ENCODE measurements around the gene SMIM44. TPM values are rescaled to one million over a fixed set of nuclear protein-coding genes. Genes with fewer than 3 reads are reported as not detected.
"Not testable (repeated sequence)": the region's sequence is repeated elsewhere in the genome, so short reads cannot be mapped to it uniquely, and the experiment has no call there.

The SMIM44 gene
- total RNA-seq, 3 donors from 2014 or later: not detected

DNA sequence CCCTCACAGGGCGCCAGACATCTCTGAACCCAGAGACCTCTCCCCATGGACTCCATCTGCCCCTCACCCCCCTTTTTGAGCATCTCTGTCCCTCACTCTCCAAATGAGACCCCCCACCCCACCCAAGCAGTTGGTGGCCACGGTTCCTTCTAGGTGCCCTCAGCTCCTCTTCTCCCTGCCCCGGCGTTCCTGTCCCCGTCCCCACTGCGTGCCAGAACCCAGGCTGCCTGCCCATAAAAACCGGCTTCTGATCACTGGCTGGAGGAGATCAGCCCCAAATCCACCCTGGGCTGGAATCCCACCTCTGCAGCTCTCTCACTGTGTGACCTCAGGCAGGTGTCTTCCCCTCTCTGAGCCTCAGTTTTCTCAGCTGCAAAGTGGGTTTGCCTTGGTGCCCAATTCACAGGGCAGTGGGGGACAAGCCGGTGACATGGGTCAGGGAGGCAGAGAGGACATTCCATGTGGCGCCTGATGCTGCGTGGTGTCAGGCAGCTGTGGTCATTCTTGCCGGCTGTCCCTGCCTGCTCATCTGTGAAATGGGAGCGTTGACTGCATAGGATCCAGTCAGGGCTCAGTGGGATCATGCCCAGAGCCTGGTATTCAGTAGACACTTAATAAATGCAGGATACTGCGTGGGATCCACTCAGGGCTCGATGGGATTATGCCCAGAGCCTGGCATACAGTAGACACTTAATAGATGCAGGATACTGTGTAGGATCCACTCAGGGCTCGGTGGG lies 28.4 kb downstream of the SMIM44 start:
- TF ChIP-seq, protein P1, sequence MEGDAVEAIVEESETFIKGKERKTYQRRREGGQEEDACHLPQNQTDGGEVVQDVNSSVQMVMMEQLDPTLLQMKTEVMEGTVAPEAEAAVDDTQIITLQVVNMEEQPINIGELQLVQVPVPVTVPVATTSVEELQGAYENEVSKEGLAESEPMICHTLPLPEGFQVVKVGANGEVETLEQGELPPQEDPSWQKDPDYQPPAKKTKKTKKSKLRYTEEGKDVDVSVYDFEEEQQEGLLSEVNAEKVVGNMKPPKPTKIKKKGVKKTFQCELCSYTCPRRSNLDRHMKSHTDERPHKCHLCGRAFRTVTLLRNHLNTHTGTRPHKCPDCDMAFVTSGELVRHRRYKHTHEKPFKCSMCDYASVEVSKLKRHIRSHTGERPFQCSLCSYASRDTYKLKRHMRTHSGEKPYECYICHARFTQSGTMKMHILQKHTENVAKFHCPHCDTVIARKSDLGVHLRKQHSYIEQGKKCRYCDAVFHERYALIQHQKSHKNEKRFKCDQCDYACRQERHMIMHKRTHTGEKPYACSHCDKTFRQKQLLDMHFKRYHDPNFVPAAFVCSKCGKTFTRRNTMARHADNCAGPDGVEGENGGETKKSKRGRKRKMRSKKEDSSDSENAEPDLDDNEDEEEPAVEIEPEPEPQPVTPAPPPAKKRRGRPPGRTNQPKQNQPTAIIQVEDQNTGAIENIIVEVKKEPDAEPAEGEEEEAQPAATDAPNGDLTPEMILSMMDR (IDR thresholded peaks at IDR 0.05): no peak
- TF ChIP-seq POLR2AphosphoS5 (IDR thresholded peaks at IDR 0.05): no peak
- no peak for TF ChIP-seq POLR2A (IDR thresholded peaks at IDR 0.05)
- no peak overlapping the region for H3K4me3 ChIP-seq
- no peak for DNase-seq (ENCODE audit: low spot score in 2 of 2)
- peaks cover 9% of the 10 kb centered on the region for H3K36me3 ChIP-seq
- no peaks in the 10 kb centered on the region for H3K27me3 ChIP-seq
- peak overlapping the region; percentile 13 to 27 for H3K27ac ChIP-seq
- intact Hi-C loops (cut with DNase I; ENCODE audit: low total_unique reads): no loop called here
- H3K4me1 ChIP-seq: peaks cover 0 to 4% of the 10 kb centered on the region in 2 donors
- H3K9me3 ChIP-seq: no peaks in the 10 kb centered on the region

GRCh38 chr19:3453840-3454239 lies 29.4 kb downstream of the SMIM44 start:
- no peak overlapping the region for H3K4me3 ChIP-seq
- DNase-seq (ENCODE audit: low spot score in 2 of 2): no peak
- TF ChIP-seq POLR2AphosphoS5 (IDR thresholded peaks at IDR 0.05): no peak
- no peak for TF ChIP-seq POLR2A (IDR thresholded peaks at IDR 0.05)
- TF ChIP-seq, protein P1 (IDR thresholded peaks at IDR 0.05): no peak
- peaks cover 0 to 3% of the 10 kb centered on the region in 2 donors for H3K4me1 ChIP-seq
- peak overlapping the region in 1 of 2 donors; percentile 27 for H3K27ac ChIP-seq
- peaks cover 9% of the 10 kb centered on the region for H3K36me3 ChIP-seq
- no peaks in the 10 kb centered on the region for H3K27me3 ChIP-seq
- intact Hi-C loops (cut with DNase I; ENCODE audit: low total_unique reads): no loop called here
- H3K9me3 ChIP-seq: no peaks in the 10 kb centered on the region

- H3K4me3 ChIP-seq; DNase-seq (ENCODE audit: low spot score in 2 of 2); H3K36me3 ChIP-seq; H3K9me3 ChIP-seq; intact Hi-C loops (cut with DNase I; ENCODE audit: low total_unique reads); H3K27me3 ChIP-seq; H3K4me1 ChIP-seq: not testable (repeated sequence)
- H3K27ac ChIP-seq: peak overlapping the region in 1 of 2 donors; percentile 80
Measured at GRCh38 chr19:3452942-3453214, 30.4 kb downstream of the SMIM44 start.

GRCh38 chr19:3452171-3452941 lies 30.9 kb downstream of the SMIM44 start:
- Histone ChIP-seq H3K4me1 (no peaks in the 10 kb centered on the region), H3K36me3 (peaks cover 9% of the 10 kb centered on the region), H3K27me3 (no peaks in the 10 kb centered on the region), H3K4me3 (no peak overlapping the region), H3K27ac (peak overlapping the region; percentile 25 to 80), H3K9me3 (no peaks in the 10 kb centered on the region)
- DNase-seq (ENCODE audit: low spot score in 2 of 2): no peak
- TF ChIP-seq POLR2A (IDR thresholded peaks at IDR 0.05) (no peak), POLR2AphosphoS5 (IDR thresholded peaks at IDR 0.05) (no peak)
- TF ChIP-seq, protein P1 (IDR thresholded peaks at IDR 0.05): no peak
- intact Hi-C loops (cut with DNase I; ENCODE audit: low total_unique reads): no loop called here

DNA sequence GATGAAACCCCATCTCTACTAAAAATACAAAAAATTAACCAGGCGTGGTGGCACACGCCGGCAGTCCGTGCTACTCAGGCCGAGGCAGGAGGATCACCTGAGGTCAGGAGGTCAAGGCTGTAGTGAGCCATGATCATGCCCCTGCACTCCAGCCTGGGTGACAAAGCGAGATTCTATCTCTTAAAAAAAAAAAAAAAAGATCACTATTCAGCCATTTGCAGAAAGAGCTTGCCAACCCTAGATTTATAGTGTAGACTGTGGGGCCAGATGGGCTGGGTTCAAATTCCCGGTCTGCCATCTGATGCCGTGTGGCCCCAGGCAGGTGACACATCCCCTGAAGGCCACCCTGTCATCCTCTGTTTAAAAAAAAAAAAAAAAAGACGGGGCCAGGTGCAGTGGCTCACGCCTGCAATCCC lies 31.8 kb downstream of the SMIM44 start:
- peak overlapping the region; percentile 56 to 75 for H3K27ac ChIP-seq
- intact Hi-C loops (cut with DNase I; ENCODE audit: low total_unique reads): no loop called here
- H3K9me3 ChIP-seq: no peaks in the 10 kb centered on the region
- no peaks in the 10 kb centered on the region for H3K4me1 ChIP-seq
- no peaks in the 10 kb centered on the region for H3K27me3 ChIP-seq
- TF ChIP-seq, protein P1 (IDR thresholded peaks at IDR 0.05): no peak
- TF ChIP-seq POLR2A (IDR thresholded peaks at IDR 0.05) (no peak), POLR2AphosphoS5 (IDR thresholded peaks at IDR 0.05) (no peak)
- peaks cover 9% of the 10 kb centered on the region for H3K36me3 ChIP-seq
- H3K4me3 ChIP-seq: no peak overlapping the region
- DNase-seq (ENCODE audit: low spot score in 2 of 2): no peak
